Hepatocyte (in vitro differentiated cells): ENCODE results near the gene LAPTM5. TPM values are rescaled to one million over a fixed set of nuclear protein-coding genes. Genes with fewer than 3 reads are reported as not detected.

Experiments used
- DNase-seq: peaks from one replicate; pipeline ENCODE4 v3.0.0-alpha.2; 2016; ENCODE audit warnings: low spot score
- H2AFZ ChIP-seq: fragments of 200-600 bp; sonication (generic); 2 replicates; pipeline ENCODE4 v1.6.0; 2016; ENCODE audit warnings: antibody characterized with exemption, mild to moderate bottlenecking
- H3K27ac ChIP-seq: fragments of 200-600 bp; sonication (generic); 2 replicates; pipeline ENCODE4 v1.5.1; 2016; ENCODE audit warnings: mild to moderate bottlenecking
- H3K27me3 ChIP-seq: fragments of 200-600 bp; sonication (generic); 2 replicates; pipeline ENCODE4 v1.6.1; 2016
- H3K36me3 ChIP-seq: fragments of 200-600 bp; sonication (generic); replicated peaks from 2 replicates; pipeline ENCODE4 v1.5.1; 2016; ENCODE audit warnings: low read depth; ENCODE audit not compliant: insufficient read depth
- H3K4me1 ChIP-seq: fragments of 200-600 bp; sonication (generic); 2 replicates; pipeline ENCODE4 v1.5.1; 2016; ENCODE audit warnings: mild to moderate bottlenecking, moderate library complexity; ENCODE audit not compliant: insufficient read depth
- H3K4me2 ChIP-seq: fragments of 200-600 bp; sonication (generic); 2 replicates; pipeline ENCODE4 v1.6.0; 2016
- H3K4me3 ChIP-seq: fragments of 200-600 bp; sonication (generic); 2 replicates; pipeline ENCODE4 v1.5.1; 2016; ENCODE audit warnings: mild to moderate bottlenecking
- H3K79me2 ChIP-seq: fragments of 200-600 bp; sonication (generic); 2 replicates; pipeline ENCODE4 v1.6.0; 2017; ENCODE audit warnings: mild to moderate bottlenecking
- H3K9me2 ChIP-seq: fragments of 200-600 bp; sonication (generic); replicated peaks from 2 replicates; pipeline ENCODE4 v1.6.0; 2017; ENCODE audit warnings: mild to moderate bottlenecking; ENCODE audit not compliant: insufficient read depth
- H3K9me3 ChIP-seq: fragments of 200-600 bp; sonication (generic); 2 replicates; pipeline ENCODE4 v1.5.1; 2016; ENCODE audit warnings: low read depth, mild to moderate bottlenecking
- H4K20me1 ChIP-seq: fragments of 200-600 bp; sonication (generic); 2 replicates; pipeline ENCODE4 v1.6.0; 2016; ENCODE audit warnings: mild to moderate bottlenecking; ENCODE audit not compliant: insufficient read depth, poor library complexity, severe bottlenecking
- EZH2 ChIP-seq: fragments of 200-600 bp; sonication (generic); IDR thresholded peaks from 2 replicates; pipeline ENCODE4 v1.6.1; 2016; ENCODE audit warnings: antibody characterized with exemption, mild to moderate bottlenecking, borderline replicate concordance
- EZH2phosphoT487 ChIP-seq: fragments of 200-600 bp; sonication (generic); IDR thresholded peaks from one replicate; pipeline ENCODE4 v1.6.1; 2018; ENCODE audit warnings: antibody characterized with exemption, mild to moderate bottlenecking, low read depth, moderate library complexity; ENCODE audit not compliant: unreplicated experiment, severe bottlenecking
- WGBS: methylation state at CpG from one replicate; pipeline ENCODE4 v1.1.6; 2016; ENCODE audit warnings: low lambda C conversion rate; ENCODE audit errors: missing lambda C conversion rate; 5-methylcytosine and 5-hydroxymethylcytosine counted together
- polyA plus RNA-seq: library from polyadenylated mRNA; unstranded; fragments of >200 nt; fragmentation: Nextera tagmentation; extraction: Ambion mirVana; gene quantifications from 2 replicates; pipeline ENCODE4 v1.2.1, GENCODE V29; 2016
- total RNA-seq: library from RNA; depleted of rRNA; stranded (reverse); fragments of >200 nt; gene quantifications from 2 replicates; pipeline ENCODE4 v1.2.3, GENCODE V29; 2014
- TF ChIP-seq, protein P1 (sequence below): fragments of 200-600 bp; sonication (generic); IDR thresholded peaks from 2 replicates; pipeline ENCODE4 v1.5.1; 2016; ENCODE audit warnings: antibody characterized with exemption, mild to moderate bottlenecking; ENCODE audit not compliant: poor library complexity

LAPTM5 gene
- total and polyA plus RNA-seq, 2 experiments from 2014 or later, result 2.6 to 3.2 TPM

- Histone ChIP-seq H3K27ac (no peak overlapping the region), H3K4me2 (no peak overlapping the region), H3K36me3 (no peaks in the 10 kb centered on the region), H3K4me1 (no peaks in the 10 kb centered on the region), H3K9me3 (no peaks in the 10 kb centered on the region), H3K79me2 (no peaks in the 10 kb centered on the region), H2AFZ (no peak overlapping the region), H3K9me2 (no peaks in the 10 kb centered on the region), H3K27me3 (peaks cover 2% of the 10 kb centered on the region), H3K4me3 (no peak overlapping the region), H4K20me1 (no peaks in the 10 kb centered on the region)
- no peak for DNase-seq
- TF ChIP-seq EZH2phosphoT487 (no peak), EZH2 (no peak)
- TF ChIP-seq, protein P1, sequence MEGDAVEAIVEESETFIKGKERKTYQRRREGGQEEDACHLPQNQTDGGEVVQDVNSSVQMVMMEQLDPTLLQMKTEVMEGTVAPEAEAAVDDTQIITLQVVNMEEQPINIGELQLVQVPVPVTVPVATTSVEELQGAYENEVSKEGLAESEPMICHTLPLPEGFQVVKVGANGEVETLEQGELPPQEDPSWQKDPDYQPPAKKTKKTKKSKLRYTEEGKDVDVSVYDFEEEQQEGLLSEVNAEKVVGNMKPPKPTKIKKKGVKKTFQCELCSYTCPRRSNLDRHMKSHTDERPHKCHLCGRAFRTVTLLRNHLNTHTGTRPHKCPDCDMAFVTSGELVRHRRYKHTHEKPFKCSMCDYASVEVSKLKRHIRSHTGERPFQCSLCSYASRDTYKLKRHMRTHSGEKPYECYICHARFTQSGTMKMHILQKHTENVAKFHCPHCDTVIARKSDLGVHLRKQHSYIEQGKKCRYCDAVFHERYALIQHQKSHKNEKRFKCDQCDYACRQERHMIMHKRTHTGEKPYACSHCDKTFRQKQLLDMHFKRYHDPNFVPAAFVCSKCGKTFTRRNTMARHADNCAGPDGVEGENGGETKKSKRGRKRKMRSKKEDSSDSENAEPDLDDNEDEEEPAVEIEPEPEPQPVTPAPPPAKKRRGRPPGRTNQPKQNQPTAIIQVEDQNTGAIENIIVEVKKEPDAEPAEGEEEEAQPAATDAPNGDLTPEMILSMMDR, result no peak
- 95% methylated on average over 4 of the region's 4 CpGs for WGBS
Measured at GRCh38 chr1:30756206-30756544, 1.4 kb downstream of the LAPTM5 start.

GRCh38 chr1:30755746-30756145 lies 1.8 kb downstream of the LAPTM5 start:
- Histone ChIP-seq H3K4me2 (no peak overlapping the region), H4K20me1 (no peaks in the 10 kb centered on the region), H3K36me3 (no peaks in the 10 kb centered on the region), H3K4me3 (no peak overlapping the region), H2AFZ (no peak overlapping the region), H3K79me2 (no peaks in the 10 kb centered on the region), H3K9me2 (no peaks in the 10 kb centered on the region), H3K27me3 (peaks cover 2% of the 10 kb centered on the region), H3K27ac (no peak overlapping the region), H3K4me1 (no peaks in the 10 kb centered on the region), H3K9me3 (no peaks in the 10 kb centered on the region)
- 87% methylated on average over 4 of the region's 4 CpGs for WGBS
- DNase-seq, result no peak
- TF ChIP-seq EZH2, result no peak
- TF ChIP-seq EZH2phosphoT487, result no peak
- TF ChIP-seq, protein P1, result no peak

- Histone ChIP-seq H3K36me3 (no peaks in the 10 kb centered on the region), H3K4me3 (no peak overlapping the region), H3K4me1 (no peaks in the 10 kb centered on the region), H3K79me2 (no peaks in the 10 kb centered on the region), H2AFZ (no peak overlapping the region), H3K27ac (no peak overlapping the region), H3K4me2 (no peak overlapping the region), H3K9me3 (no peaks in the 10 kb centered on the region), H3K9me2 (no peaks in the 10 kb centered on the region), H4K20me1 (no peaks in the 10 kb centered on the region), H3K27me3 (peaks cover 2% of the 10 kb centered on the region)
- WGBS, result 97% methylated on average over 6 of the region's 6 CpGs
- DNase-seq, result no peak
- TF ChIP-seq, protein P1, result no peak
- no peak for TF ChIP-seq EZH2phosphoT487
- TF ChIP-seq EZH2, result no peak
Measured at GRCh38 chr1:30755334-30755733, 2.2 kb downstream of the LAPTM5 start.

DNA sequence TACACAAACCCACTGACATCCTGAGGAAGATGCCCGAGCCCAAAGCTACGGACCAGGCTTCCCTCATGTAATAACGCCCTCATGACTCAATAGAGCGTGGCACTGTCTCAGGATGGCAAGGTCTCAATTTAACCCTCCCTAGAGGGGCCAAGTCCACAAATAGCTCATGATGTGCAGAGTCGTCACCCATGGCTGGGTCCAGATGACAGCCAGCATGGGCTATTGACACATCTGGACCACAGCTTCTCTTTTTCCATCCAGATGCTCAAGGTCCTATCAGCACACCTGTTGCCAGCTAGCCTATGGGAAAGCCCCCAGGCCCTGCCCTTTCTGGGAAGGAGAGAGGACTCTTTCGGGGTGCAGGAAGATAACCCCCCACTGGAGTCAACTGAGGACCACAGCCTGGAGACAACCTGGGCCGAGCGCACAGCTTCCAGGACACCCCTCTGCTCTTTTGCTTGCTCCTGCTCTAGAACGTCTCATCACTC lies 2.8 kb downstream of the LAPTM5 start:
- no peak for DNase-seq
- no peaks in the 10 kb centered on the region for H3K79me2 ChIP-seq
- H3K4me1 ChIP-seq, result no peaks in the 10 kb centered on the region
- H4K20me1 ChIP-seq, result no peaks in the 10 kb centered on the region
- no peaks in the 10 kb centered on the region for H3K36me3 ChIP-seq
- H3K9me2 ChIP-seq, result no peaks in the 10 kb centered on the region
- H3K4me2 ChIP-seq, result no peak overlapping the region
- no peak overlapping the region for H2AFZ ChIP-seq
- peaks cover 2% of the 10 kb centered on the region for H3K27me3 ChIP-seq
- H3K4me3 ChIP-seq, result no peak overlapping the region
- 95% methylated on average over 9 of the region's 9 CpGs for WGBS
- no peak for TF ChIP-seq EZH2
- TF ChIP-seq, protein P1, result no peak
- no peak for TF ChIP-seq EZH2phosphoT487
- no peak overlapping the region for H3K27ac ChIP-seq
- H3K9me3 ChIP-seq, result no peaks in the 10 kb centered on the region
